UCSD-AML1 (cell line): ENCODE data around the gene ADCY10.
"Not testable (repeated sequence)": the region's sequence is repeated elsewhere in the genome, so short reads cannot be mapped to it uniquely, and the experiment has no call there.

Source experiments
- DNase-seq: peaks from one replicate; lab custom pipeline; 2025; ENCODE audit not compliant: unreplicated experiment; lab: John Stamatoyannopoulos, UW

The ADCY10 gene

GRCh38 chr1:167860231-167860923 lies 53.6 kb downstream of the ADCY10 start:
- DNase-seq, result no peak

DNA sequence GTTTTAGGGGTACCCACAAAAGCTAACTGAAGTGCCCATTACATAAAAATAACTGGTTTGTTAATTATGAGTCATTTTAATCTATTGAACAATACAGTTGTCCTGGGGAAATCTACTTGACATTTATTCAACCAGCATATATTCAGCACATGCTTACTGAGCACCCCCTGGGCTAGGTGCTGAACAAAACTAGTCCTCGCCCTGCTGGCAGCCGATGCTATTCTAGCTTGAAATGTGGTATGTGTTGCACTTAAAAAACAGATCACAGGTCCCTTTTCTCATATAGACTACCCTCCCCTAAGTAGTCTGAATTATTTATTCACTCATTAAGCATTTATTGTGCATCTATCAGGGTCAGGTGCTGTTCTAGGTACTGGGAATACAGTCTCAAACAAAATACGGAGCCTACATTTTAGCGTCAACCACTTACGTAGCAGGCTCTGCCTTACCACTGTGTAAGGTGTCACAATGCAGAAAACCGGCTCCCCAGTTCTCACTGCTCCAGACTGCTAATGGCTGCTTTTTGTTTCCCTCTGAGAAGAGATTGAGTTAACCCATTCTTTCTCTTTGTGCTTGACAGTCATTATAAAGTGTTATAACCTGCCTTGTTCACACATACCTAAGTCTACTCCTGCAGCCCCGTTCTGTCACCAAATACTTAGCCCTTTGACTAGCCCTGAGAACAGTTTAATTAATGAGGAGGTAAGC lies 57.1 kb downstream of the ADCY10 start:
- DNase-seq, result no peak

GRCh38 chr1:167854184-167854583 lies 59.8 kb downstream of the ADCY10 start:
- DNase-seq, result no peak

DNA sequence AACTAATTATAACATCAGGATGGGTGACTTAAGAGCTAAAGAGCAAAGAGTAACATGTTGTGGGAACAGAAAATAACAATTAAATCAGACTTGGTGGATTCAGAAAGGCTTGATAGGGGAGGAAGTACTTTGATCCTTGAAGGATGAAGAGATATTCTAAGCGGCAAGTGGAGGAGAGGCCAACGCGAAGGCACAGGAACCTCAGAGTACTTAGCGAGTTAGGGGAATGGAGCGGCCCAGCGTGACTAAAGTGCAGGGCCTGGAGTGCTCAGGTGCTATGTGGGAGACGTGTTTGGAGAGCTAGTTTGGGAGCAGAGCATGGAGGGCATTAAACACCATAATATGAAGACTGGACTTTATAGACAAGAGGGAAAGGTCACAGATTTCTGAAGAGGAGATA lies 64.3 kb downstream of the ADCY10 start:
- no peak for DNase-seq

- no peak for DNase-seq
These were observed 71.1 kb downstream of the ADCY10 start for GRCh38 chr1:167842872-167843271.

DNA sequence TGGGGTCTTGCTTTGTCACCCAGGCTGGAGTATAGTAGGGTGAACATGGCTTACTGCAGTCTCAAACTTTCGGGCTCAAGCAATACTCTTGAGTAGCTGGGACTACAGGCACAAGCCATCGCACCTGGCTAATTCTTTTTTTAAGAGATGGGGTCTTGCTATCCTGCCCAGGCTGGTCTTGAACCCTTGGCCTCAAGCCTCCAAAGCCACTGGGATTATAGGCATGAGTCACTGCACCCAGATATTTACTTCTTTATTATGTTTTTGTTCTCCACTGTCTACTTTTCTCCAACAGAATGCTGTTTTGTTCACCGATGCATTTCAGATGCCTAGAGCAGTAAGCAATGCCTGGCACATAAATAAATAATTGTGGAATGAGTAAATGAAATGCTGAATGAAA lies 72.4 kb downstream of the ADCY10 start:
- no peak for DNase-seq

DNA sequence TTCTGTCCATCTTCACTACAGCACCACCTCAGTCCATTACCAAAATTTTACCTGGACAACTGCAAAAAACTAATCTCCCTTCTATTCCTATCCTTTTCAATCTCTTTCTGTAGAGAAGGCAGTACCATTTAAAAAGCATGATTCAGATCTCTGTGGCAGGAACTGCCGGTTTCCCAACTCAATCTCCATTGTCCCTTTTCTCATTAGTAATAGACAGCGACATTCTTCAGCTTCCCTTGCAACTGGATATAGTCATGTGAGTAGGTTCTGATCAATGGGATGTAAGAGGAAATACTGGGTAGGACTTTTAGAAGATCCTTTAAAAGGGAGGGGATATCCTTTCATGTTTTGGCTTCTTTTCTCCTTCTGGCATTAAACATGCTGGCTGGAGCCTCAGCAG lies 74.9 kb downstream of the ADCY10 start:
- DNase-seq, result no peak

- no peak for DNase-seq
These were observed 76.6 kb downstream of the ADCY10 start for GRCh38 chr1:167837326-167837725.

GRCh38 chr1:167836197-167836596 lies 77.7 kb downstream of the ADCY10 start:
- DNase-seq, result no peak

- no peak for DNase-seq
These were observed 80.0 kb downstream of the ADCY10 start for GRCh38 chr1:167833904-167834303.

DNA sequence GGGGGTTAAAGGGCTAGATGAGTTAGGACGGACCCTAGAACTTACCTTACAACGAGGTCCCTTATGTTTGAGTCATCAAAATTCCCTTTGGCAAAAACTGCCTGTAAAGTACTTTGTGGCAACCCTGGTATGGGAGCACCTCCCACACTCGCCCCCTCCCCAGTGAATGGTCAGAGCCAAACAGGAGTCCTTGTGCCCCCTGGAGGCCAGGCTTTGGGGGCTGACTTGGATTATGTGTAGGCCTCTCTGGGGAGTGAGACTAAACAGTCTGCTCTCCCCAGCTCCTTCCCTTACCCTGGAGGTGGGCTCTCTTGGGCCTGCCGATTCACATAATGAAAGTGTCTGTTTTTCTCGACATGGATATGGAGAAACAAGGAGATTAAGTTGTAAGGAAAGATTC lies 81.2 kb downstream of the ADCY10 start:
- DNase-seq, result no peak

GRCh38 chr1:167830668-167831067 lies 83.3 kb downstream of the ADCY10 start:
- DNase-seq, result not testable (repeated sequence)

DNA sequence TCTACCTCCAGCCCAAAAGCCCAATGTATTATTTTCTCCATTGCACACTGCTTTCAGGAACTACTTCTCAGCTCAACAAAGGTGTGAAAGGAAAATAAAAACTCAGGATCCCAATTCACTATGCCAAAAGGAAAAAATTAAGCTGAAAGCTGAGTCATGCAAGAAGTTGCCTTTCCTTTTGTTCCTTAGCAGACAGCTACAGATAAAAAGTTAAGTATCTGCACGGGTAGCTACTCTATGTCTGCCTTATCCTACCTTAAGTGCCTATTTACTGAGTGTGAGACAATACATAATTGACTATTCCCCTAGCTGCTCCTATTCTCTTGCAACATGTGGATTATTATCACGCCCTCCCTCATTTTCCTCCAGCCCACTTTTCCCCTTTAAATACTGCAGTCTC lies 84.1 kb downstream of the ADCY10 start:
- no peak for DNase-seq

GRCh38 chr1:167826127-167826526 lies 87.8 kb downstream of the ADCY10 start:
- no peak for DNase-seq

- DNase-seq, result no peak
These were observed 88.4 kb downstream of the ADCY10 start for GRCh38 chr1:167825419-167826079.

DNA sequence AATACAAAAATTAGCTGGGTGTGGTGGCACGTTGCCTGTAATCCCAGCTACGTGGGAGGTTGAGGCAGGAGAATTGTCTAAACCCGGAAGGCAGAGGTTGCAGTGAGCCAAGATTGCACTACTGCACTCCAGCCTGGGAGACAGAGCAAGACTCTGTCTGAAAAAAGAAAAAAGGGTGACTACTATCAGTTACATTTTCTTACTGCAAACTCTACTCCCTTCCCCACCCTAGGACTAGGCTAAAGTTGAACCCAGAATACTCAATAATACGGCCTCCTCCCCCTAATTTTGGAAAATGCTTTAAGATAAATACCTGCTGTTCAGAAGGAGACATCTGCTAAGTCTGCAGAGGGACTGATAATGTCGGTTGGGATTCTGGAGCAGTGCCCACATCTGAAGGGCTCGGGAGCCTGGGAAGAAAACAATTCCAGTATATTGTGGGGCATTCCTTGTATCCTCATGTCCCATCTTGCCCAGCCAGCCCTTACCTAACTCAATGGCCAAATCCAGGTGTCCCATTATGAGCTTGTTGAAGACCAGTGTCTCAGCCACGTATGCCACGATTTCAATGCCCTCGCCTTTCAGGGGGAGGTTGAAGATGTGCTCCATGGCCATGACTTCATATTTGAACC lies 89.7 kb downstream of the ADCY10 start:
- no peak for DNase-seq

GRCh38 chr1:167821969-167822685 lies 91.8 kb downstream of the ADCY10 start:
- no peak for DNase-seq

- no peak for DNase-seq
These were observed 92.6 kb downstream of the ADCY10 start for GRCh38 chr1:167821356-167821685.

GRCh38 chr1:167820684-167821355 lies 93.1 kb downstream of the ADCY10 start:
- DNase-seq, result no peak

DNA sequence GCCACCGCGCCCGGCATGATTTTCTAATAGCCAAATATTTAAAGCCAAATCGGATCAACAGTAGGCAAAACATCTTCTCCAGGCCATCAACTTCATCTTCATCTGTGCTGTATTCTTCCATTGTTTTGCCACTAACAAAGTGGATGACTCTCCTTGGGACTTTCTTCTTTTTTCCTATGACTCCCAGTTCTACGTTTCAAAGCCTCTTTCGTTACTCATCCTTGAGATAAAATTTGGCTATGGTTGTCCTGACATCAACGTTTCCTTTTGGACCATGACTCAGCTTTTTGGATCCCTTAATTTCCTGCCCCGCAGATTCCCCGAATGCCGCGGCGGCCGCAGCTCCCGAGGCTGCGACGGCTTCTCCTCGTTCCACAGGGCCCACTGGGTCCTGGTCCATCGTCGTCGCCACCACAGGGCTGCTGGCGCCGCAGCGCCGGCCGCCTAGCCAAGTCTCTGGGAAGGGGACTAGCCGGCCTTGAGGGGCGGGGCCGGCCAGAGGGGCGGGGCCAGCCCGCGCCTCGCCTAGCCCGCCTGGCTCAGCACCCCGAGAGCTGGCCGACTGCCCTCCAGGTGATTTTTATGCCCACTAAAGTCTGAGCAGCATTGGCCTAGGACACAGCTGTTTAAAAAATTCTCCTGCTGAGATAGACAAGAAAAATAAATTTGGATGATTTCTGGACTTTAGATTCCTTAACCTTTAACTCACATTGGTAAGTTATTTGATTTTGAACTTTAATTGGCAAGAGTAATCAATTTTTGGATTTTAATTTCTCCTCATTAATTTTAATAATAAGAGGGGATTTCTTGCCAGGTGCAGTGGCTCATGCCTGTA lies 93.9 kb downstream of the ADCY10 start:
- no peak for DNase-seq
